WTC11 (cell line): ENCODE results near the gene ATP13A1. TPM values are rescaled to one million over a fixed set of nuclear protein-coding genes. Genes with fewer than 3 reads are reported as not detected.

Experiments used
- ATAC-seq: fragments of 200-7000 bp; cut with Tn5 transposase; 2 replicates; pipeline ENCODE4 v1.10.0; 2021; ENCODE audit warnings: mild to moderate bottlenecking, moderate library complexity
- CTCF ChIA-PET: fragments of 300-600 bp; sonication (Branson Sonifier 250); formaldehyde crosslinking; loops from one replicate; lab custom pipeline; 2021; ENCODE audit warnings: antibody characterized with exemption; lab: Charles Lee
- POLR2A ChIA-PET: fragments of 350-600 bp; sonication (Branson Sonifier 250); formaldehyde crosslinking; loops from one replicate; lab custom pipeline; 2021; ENCODE audit warnings: antibody characterized with exemption; lab: Charles Lee
- DNase-seq: peaks from one replicate; pipeline ENCODE4 v3.0.0; 2021; ENCODE audit warnings: low spot score
- H3K27ac Mint-ChIP-seq: 2 replicates; pipeline ENCODE4 v1.8.0; 2021; ENCODE audit warnings: mixed read lengths
- H3K27me3 Mint-ChIP-seq: 2 replicates; pipeline ENCODE4 v1.8.0; 2021; ENCODE audit warnings: low read depth, mild to moderate bottlenecking, moderate library complexity, mixed read lengths
- H3K36me3 Mint-ChIP-seq: 2 replicates; pipeline ENCODE4 v1.8.0; 2021; ENCODE audit warnings: mixed read lengths
- H3K4me1 Mint-ChIP-seq: 2 replicates; pipeline ENCODE4 v1.8.0; 2022; ENCODE audit warnings: mixed read lengths
- H3K4me3 Mint-ChIP-seq: 2 replicates; pipeline ENCODE4 v1.8.0; 2021; ENCODE audit warnings: mild to moderate bottlenecking, moderate library complexity, mixed read lengths
- H3K9me3 Mint-ChIP-seq: 2 replicates; pipeline ENCODE4 v1.8.0; 2021; ENCODE audit warnings: mixed read lengths
- GTF2I ChIP-seq: fragments of 250-450 bp; sonication (Bioruptor Pico); conservative IDR thresholded peaks from 2 replicates; pipeline ENCODE4 v1.4.0; 2021; ENCODE audit warnings: mild to moderate bottlenecking
- IRF2 ChIP-seq: sonication (generic); formaldehyde crosslinking; IDR thresholded peaks from 2 replicates; pipeline ENCODE4 v1.8.0; 2022; ENCODE audit warnings: low read depth, missing genetic modification reagents, borderline replicate concordance
- JAZF1 ChIP-seq: fragments of 250-450 bp; sonication (Bioruptor Pico); IDR thresholded peaks from 2 replicates; pipeline ENCODE4 v1.9.0; 2021; ENCODE audit warnings: moderate library complexity, mild to moderate bottlenecking, inconsistent platforms
- NFATC4 ChIP-seq: fragments of 250-450 bp; sonication (Bioruptor Pico); IDR thresholded peaks from 2 replicates; pipeline ENCODE4 v1.9.0; 2021; ENCODE audit warnings: mild to moderate bottlenecking
- NR3C1 ChIP-seq: sonication (generic); formaldehyde crosslinking; conservative IDR thresholded peaks from 2 replicates; pipeline ENCODE4 v1.8.1; 2023; ENCODE audit warnings: low read depth, mild to moderate bottlenecking, missing genetic modification reagents
- SOX15 ChIP-seq: fragments of 250-450 bp; sonication (Bioruptor Pico); IDR thresholded peaks from 2 replicates; pipeline ENCODE4 v1.9.0; 2021; ENCODE audit warnings: mild to moderate bottlenecking
- TCF7 ChIP-seq: sonication (generic); formaldehyde crosslinking; IDR thresholded peaks from 2 replicates; pipeline ENCODE4 v1.8.0; 2022; ENCODE audit warnings: mild to moderate bottlenecking, low read depth, missing genetic modification reagents, moderate library complexity
- TEAD4 ChIP-seq: sonication (generic); formaldehyde crosslinking; IDR thresholded peaks from 2 replicates; pipeline ENCODE4 v1.8.0; 2022; ENCODE audit warnings: mild to moderate bottlenecking, missing genetic modification reagents
- TP53 ChIP-seq: sonication (generic); formaldehyde crosslinking; IDR thresholded peaks from 2 replicates; pipeline ENCODE4 v1.8.1; 2023; ENCODE audit warnings: mild to moderate bottlenecking, missing genetic modification reagents
- ZNF121 ChIP-seq: sonication (generic); formaldehyde crosslinking; IDR thresholded peaks from 2 replicates; pipeline ENCODE4 v1.8.0; 2023; ENCODE audit warnings: missing genetic modification reagents
- ZNF138 ChIP-seq: sonication (generic); formaldehyde crosslinking; conservative IDR thresholded peaks from 2 replicates; pipeline ENCODE4 v1.8.1; 2022; ENCODE audit warnings: mild to moderate bottlenecking, moderate library complexity, missing genetic modification reagents
- ZNF219 ChIP-seq: sonication (generic); formaldehyde crosslinking; IDR thresholded peaks from 2 replicates; pipeline ENCODE4 v1.8.0; 2023; ENCODE audit warnings: missing genetic modification reagents, mild to moderate bottlenecking, borderline replicate concordance
- ZNF423 ChIP-seq: fragments of 250-450 bp; sonication (Bioruptor Pico); IDR thresholded peaks from 2 replicates; pipeline ENCODE4 v2.1.2; 2022; ENCODE audit warnings: mild to moderate bottlenecking, moderate library complexity
- total RNA-seq: library from RNA; stranded (reverse); gene quantifications from 3 replicates; pipeline ENCODE4 v1.2.3, GENCODE V29; 2021
- TF ChIP-seq, protein P1 (sequence below): sonication (generic); formaldehyde crosslinking; IDR thresholded peaks from 2 replicates; pipeline ENCODE4 v1.8.0; 2023; ENCODE audit warnings: missing genetic modification reagents, mild to moderate bottlenecking, borderline replicate concordance
- TF ChIP-seq, protein P2 (sequence below): sonication (generic); formaldehyde crosslinking; IDR thresholded peaks from 2 replicates; pipeline ENCODE4 v1.8.1; 2023; ENCODE audit warnings: mild to moderate bottlenecking, missing genetic modification reagents, moderate library complexity
- TF ChIP-seq, protein P3 (sequence below): fragments of 250-450 bp; sonication (Bioruptor Pico); IDR thresholded peaks from 2 replicates; pipeline ENCODE4 v1.9.0; 2021; ENCODE audit warnings: mild to moderate bottlenecking, borderline replicate concordance
- TF ChIP-seq, protein P4 (sequence below): fragments of 250-450 bp; sonication (Bioruptor Pico); IDR thresholded peaks from 2 replicates; pipeline ENCODE4 v1.9.0; 2021; ENCODE audit warnings: mild to moderate bottlenecking
- TF ChIP-seq, protein P5 (sequence below): fragments of 250-450 bp; sonication (Bioruptor Pico); IDR thresholded peaks from 2 replicates; pipeline ENCODE4 v1.9.0; 2021; ENCODE audit warnings: mild to moderate bottlenecking
- TF ChIP-seq, protein P6 (sequence below): sonication (generic); formaldehyde crosslinking; IDR thresholded peaks from 2 replicates; pipeline ENCODE4 v1.8.0; 2022; ENCODE audit warnings: mild to moderate bottlenecking, missing genetic modification reagents

The ATP13A1 gene
- total RNA-seq, 1 experiment from 2014 or later: 82.6 TPM

DNA sequence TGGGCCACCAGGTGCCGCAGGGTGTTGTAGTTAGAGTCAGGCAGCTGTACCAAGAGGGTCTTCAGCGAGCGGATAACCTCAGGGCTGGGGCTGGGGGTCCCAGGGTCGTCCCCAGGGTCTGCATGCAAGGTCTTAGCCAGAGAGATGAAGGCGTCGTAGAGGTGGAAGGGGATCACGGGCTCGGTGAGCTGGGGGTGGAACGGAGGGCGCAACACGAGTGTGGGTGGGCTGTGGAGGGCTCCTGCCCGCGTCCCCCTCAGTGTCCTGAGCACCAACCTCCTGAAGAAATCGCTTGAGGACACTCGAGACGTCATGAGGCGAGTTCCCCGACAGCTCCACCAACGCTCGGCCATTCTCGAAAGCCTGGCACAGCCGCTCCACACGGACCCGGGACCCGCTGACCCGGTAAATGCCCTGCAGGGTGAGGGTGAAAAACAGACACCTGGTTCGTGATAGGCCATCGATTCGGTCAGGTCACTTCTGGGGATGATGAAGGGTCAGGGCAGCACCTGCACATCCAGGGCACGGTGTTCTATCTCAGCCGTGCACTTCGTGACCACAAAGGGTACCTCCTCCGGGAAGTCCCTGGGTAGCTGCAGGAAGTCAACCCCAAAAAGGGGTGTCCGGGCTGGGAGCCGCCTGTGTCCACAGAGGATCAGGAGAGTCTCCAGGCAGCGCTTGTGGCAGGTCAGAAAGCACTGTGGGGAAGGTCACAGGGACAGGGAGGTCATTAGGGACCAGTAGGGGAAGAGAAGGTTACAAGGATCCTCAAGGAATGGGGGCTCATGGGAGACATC lies 28.8 kb downstream of the ATP13A1 start:
- ChIA-PET POLR2A (no interaction called here), CTCF (interaction anchor here (0.8 kb wide), 1 partner anchor 9 kb away, joined by 3 read pairs; the partner anchor contains the start of gene GMIP)
- H3K36me3 Mint-ChIP-seq: peaks cover 19% of the 10 kb centered on the region
- no peak for DNase-seq
- no peak overlapping the region for H3K27ac Mint-ChIP-seq
- H3K4me1 Mint-ChIP-seq: peaks cover 3% of the 10 kb centered on the region; the same call in 1 of the 2 replicates
- TF ChIP-seq ZNF219 (CRISPR knock-in tag): no peak
- TF ChIP-seq GTF2I (CRISPR knock-in tag): no peak
- no peak for TF ChIP-seq NFATC4 (CRISPR knock-in tag)
- TF ChIP-seq ZNF138 (CRISPR knock-in tag): no peak
- TF ChIP-seq TP53 (CRISPR knock-in tag): no peak
- TF ChIP-seq, protein P1, sequence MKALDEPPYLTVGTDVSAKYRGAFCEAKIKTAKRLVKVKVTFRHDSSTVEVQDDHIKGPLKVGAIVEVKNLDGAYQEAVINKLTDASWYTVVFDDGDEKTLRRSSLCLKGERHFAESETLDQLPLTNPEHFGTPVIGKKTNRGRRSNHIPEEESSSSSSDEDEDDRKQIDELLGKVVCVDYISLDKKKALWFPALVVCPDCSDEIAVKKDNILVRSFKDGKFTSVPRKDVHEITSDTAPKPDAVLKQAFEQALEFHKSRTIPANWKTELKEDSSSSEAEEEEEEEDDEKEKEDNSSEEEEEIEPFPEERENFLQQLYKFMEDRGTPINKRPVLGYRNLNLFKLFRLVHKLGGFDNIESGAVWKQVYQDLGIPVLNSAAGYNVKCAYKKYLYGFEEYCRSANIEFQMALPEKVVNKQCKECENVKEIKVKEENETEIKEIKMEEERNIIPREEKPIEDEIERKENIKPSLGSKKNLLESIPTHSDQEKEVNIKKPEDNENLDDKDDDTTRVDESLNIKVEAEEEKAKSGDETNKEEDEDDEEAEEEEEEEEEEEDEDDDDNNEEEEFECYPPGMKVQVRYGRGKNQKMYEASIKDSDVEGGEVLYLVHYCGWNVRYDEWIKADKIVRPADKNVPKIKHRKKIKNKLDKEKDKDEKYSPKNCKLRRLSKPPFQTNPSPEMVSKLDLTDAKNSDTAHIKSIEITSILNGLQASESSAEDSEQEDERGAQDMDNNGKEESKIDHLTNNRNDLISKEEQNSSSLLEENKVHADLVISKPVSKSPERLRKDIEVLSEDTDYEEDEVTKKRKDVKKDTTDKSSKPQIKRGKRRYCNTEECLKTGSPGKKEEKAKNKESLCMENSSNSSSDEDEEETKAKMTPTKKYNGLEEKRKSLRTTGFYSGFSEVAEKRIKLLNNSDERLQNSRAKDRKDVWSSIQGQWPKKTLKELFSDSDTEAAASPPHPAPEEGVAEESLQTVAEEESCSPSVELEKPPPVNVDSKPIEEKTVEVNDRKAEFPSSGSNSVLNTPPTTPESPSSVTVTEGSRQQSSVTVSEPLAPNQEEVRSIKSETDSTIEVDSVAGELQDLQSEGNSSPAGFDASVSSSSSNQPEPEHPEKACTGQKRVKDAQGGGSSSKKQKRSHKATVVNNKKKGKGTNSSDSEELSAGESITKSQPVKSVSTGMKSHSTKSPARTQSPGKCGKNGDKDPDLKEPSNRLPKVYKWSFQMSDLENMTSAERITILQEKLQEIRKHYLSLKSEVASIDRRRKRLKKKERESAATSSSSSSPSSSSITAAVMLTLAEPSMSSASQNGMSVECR (CRISPR knock-in tag): no peak
- TF ChIP-seq, protein P2, sequence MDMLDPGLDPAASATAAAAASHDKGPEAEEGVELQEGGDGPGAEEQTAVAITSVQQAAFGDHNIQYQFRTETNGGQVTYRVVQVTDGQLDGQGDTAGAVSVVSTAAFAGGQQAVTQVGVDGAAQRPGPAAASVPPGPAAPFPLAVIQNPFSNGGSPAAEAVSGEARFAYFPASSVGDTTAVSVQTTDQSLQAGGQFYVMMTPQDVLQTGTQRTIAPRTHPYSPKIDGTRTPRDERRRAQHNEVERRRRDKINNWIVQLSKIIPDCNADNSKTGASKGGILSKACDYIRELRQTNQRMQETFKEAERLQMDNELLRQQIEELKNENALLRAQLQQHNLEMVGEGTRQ (CRISPR knock-in tag): no peak
- TF ChIP-seq IRF2: no peak
- no peak for TF ChIP-seq SOX15 (CRISPR knock-in tag)
- no peak for TF ChIP-seq NR3C1 (CRISPR knock-in tag)
- no peak overlapping the region for H3K4me3 Mint-ChIP-seq
- H3K9me3 Mint-ChIP-seq: no peaks in the 10 kb centered on the region
- H3K27me3 Mint-ChIP-seq: peaks cover 2% of the 10 kb centered on the region; the same call in 1 of the 2 replicates
- no peak for ATAC-seq

DNA sequence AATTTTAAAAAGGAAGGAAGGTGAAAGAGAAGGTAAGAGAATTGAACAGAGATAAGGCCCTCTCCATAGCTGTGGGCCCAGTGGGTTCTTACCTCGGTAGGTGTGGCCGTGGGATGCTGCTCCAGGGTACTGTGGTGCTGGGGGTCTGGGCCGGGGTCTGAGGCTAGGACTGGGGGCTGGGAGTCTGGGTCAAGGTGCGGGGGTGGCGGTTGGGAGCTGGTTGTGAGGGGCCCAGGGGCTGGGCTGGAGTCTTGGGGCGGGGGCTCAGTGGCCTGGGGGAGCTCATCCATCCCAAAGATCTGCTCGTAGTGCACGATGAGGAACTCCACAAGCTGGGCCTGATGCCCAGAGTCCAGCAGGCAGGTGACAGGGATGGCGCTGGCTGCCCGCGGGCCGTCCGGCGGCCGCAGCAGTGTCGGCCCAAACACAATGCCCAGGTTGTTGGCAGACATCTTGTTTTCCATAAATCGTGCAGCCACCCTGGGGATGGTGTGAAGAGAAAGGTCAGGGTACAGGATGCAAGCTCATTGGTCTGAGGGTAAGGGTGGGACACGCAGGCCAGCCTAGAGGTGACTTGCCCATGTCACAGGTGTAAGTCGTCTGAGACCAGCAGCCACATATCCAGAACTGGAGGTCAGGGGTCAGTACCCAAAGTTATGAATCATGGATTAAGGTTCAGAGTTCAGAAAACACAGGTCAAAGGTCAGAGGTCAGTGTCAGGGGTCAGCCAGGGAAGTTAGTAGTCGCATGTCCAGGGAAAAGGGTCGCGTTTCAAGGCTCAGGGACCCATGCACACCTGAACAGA lies 29.6 kb downstream of the ATP13A1 start:
- ATAC-seq (no peak), DNase-seq (no peak)
- Mint-ChIP-seq H3K9me3 (no peaks in the 10 kb centered on the region), H3K4me1 (peaks cover 4% of the 10 kb centered on the region; the same call in 1 of the 2 replicates), H3K36me3 (peaks cover 19% of the 10 kb centered on the region), H3K27ac (no peak overlapping the region), H3K27me3 (peaks cover 2% of the 10 kb centered on the region; the same call in 1 of the 2 replicates), H3K4me3 (no peak overlapping the region)
- CTCF ChIA-PET: no interaction called here
- POLR2A ChIA-PET: no interaction called here
- TF ChIP-seq JAZF1 (CRISPR knock-in tag) (no peak), ZNF423 (CRISPR knock-in tag) (no peak), TEAD4 (CRISPR knock-in tag) (no peak), TCF7 (CRISPR knock-in tag) (no peak), ZNF121 (CRISPR knock-in tag) (no peak)
- TF ChIP-seq, protein P3, sequence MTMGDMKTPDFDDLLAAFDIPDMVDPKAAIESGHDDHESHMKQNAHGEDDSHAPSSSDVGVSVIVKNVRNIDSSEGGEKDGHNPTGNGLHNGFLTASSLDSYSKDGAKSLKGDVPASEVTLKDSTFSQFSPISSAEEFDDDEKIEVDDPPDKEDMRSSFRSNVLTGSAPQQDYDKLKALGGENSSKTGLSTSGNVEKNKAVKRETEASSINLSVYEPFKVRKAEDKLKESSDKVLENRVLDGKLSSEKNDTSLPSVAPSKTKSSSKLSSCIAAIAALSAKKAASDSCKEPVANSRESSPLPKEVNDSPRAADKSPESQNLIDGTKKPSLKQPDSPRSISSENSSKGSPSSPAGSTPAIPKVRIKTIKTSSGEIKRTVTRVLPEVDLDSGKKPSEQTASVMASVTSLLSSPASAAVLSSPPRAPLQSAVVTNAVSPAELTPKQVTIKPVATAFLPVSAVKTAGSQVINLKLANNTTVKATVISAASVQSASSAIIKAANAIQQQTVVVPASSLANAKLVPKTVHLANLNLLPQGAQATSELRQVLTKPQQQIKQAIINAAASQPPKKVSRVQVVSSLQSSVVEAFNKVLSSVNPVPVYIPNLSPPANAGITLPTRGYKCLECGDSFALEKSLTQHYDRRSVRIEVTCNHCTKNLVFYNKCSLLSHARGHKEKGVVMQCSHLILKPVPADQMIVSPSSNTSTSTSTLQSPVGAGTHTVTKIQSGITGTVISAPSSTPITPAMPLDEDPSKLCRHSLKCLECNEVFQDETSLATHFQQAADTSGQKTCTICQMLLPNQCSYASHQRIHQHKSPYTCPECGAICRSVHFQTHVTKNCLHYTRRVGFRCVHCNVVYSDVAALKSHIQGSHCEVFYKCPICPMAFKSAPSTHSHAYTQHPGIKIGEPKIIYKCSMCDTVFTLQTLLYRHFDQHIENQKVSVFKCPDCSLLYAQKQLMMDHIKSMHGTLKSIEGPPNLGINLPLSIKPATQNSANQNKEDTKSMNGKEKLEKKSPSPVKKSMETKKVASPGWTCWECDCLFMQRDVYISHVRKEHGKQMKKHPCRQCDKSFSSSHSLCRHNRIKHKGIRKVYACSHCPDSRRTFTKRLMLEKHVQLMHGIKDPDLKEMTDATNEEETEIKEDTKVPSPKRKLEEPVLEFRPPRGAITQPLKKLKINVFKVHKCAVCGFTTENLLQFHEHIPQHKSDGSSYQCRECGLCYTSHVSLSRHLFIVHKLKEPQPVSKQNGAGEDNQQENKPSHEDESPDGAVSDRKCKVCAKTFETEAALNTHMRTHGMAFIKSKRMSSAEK (CRISPR knock-in tag): no peak
- TF ChIP-seq, protein P4, sequence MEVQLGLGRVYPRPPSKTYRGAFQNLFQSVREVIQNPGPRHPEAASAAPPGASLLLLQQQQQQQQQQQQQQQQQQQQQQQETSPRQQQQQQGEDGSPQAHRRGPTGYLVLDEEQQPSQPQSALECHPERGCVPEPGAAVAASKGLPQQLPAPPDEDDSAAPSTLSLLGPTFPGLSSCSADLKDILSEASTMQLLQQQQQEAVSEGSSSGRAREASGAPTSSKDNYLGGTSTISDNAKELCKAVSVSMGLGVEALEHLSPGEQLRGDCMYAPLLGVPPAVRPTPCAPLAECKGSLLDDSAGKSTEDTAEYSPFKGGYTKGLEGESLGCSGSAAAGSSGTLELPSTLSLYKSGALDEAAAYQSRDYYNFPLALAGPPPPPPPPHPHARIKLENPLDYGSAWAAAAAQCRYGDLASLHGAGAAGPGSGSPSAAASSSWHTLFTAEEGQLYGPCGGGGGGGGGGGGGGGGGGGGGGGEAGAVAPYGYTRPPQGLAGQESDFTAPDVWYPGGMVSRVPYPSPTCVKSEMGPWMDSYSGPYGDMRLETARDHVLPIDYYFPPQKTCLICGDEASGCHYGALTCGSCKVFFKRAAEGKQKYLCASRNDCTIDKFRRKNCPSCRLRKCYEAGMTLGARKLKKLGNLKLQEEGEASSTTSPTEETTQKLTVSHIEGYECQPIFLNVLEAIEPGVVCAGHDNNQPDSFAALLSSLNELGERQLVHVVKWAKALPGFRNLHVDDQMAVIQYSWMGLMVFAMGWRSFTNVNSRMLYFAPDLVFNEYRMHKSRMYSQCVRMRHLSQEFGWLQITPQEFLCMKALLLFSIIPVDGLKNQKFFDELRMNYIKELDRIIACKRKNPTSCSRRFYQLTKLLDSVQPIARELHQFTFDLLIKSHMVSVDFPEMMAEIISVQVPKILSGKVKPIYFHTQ (CRISPR knock-in tag): no peak
- TF ChIP-seq, protein P5, sequence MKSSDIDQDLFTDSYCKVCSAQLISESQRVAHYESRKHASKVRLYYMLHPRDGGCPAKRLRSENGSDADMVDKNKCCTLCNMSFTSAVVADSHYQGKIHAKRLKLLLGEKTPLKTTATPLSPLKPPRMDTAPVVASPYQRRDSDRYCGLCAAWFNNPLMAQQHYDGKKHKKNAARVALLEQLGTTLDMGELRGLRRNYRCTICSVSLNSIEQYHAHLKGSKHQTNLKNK: no peak
- TF ChIP-seq, protein P6, sequence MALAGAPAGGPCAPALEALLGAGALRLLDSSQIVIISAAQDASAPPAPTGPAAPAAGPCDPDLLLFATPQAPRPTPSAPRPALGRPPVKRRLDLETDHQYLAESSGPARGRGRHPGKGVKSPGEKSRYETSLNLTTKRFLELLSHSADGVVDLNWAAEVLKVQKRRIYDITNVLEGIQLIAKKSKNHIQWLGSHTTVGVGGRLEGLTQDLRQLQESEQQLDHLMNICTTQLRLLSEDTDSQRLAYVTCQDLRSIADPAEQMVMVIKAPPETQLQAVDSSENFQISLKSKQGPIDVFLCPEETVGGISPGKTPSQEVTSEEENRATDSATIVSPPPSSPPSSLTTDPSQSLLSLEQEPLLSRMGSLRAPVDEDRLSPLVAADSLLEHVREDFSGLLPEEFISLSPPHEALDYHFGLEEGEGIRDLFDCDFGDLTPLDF: no peak
